ENCODE data around the gene SLC38A11. TPM values are rescaled to one million over a fixed set of nuclear protein-coding genes. Genes with fewer than 3 reads are reported as not detected.

SLC38A11 gene
- total RNA-seq, 1 donor from 2014 or later, result not detected

DNA sequence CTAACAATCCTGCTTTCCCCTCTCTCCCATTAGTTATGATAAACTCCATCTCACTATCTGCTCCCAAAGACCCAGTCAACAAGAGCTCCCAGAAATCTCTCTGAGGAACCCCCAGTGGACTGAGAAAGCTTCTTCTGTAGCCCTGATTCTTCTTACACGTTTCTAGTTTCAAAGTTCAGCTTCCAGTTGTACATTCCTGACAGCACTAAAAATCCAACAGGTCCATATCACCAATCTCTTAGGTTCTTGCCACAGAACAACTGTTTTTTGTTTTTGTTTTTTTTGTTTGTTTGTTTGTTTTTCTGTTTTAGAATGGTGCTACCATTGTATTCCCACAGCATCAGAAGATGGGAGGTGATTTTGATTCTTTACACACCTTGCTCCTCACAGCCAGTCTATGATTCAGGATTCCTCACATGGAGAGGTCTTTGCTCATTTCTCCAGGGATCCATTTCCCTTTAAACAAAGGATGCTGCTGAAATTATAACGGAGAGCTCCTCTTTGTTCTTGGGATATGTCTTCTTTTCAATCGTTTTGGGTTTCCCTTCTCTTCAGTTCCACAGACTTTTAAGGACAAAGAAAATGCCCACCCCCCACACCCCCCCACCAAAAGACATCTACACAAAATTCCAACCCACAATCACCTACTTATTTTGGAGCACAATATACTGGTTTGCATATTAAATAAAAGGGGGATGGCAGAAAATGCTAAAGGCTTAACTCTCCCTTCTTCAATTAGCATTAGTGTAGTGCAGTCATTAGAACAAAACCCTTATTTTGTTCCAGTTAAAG is 57.7 kb downstream of the SLC38A11 start:
- peaks cover 25% of the 10 kb centered on the region for H3K4me1 Mint-ChIP-seq (ENCODE audit: unreplicated experiment)
- no peaks in the 10 kb centered on the region for H3K27me3 Mint-ChIP-seq (ENCODE audit: unreplicated experiment)
- no peak for DNase-seq (ENCODE audit: extremely low spot score, unreplicated experiment)
- no peaks in the 10 kb centered on the region for H3K36me3 Mint-ChIP-seq (ENCODE audit: unreplicated experiment)
- TF ChIP-seq, protein P1, sequence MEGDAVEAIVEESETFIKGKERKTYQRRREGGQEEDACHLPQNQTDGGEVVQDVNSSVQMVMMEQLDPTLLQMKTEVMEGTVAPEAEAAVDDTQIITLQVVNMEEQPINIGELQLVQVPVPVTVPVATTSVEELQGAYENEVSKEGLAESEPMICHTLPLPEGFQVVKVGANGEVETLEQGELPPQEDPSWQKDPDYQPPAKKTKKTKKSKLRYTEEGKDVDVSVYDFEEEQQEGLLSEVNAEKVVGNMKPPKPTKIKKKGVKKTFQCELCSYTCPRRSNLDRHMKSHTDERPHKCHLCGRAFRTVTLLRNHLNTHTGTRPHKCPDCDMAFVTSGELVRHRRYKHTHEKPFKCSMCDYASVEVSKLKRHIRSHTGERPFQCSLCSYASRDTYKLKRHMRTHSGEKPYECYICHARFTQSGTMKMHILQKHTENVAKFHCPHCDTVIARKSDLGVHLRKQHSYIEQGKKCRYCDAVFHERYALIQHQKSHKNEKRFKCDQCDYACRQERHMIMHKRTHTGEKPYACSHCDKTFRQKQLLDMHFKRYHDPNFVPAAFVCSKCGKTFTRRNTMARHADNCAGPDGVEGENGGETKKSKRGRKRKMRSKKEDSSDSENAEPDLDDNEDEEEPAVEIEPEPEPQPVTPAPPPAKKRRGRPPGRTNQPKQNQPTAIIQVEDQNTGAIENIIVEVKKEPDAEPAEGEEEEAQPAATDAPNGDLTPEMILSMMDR (IDR thresholded peaks at IDR 0.05), result no peak
- peaks cover 12% of the 10 kb centered on the region for H3K9me3 Mint-ChIP-seq (ENCODE audit: unreplicated experiment)
- H3K4me3 Mint-ChIP-seq (ENCODE audit: unreplicated experiment), result no peak overlapping the region
- H3K27ac Mint-ChIP-seq (ENCODE audit: unreplicated experiment), result peak overlapping the region; percentile 73

DNA sequence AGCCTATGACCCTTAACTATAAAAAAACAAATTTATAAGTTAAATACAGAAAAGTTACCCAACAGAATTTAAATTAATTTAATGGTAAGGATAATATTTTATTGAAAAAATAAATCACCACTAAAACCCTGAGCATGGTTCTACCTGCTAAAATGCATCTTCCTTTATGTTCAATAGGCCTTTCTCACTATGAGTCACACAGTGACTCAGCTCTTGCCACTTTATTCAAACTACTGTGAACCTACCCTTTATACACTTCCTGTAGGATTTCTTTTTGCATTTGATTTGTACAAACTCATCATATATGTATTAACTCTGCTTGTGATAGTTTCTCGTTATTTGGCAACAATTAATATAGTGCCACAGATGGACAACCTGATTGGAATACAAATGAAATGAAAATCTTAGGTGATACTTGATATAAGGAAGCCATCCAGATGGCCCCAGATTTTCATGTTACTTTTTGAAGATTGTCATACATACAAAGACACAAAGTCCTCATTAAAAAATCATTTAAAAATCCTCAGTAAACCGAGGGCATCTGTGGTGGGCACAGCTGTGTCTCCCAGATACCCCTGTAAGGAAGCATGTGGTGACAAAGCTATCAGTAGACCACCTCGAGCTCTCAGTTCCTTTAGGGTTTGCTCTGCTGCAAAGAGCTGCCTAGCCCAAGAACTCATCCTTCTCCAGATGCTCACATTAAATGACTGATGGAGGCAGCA is 58.5 kb downstream of the SLC38A11 start:
- H3K27ac Mint-ChIP-seq (ENCODE audit: unreplicated experiment), result peak overlapping the region; percentile 73
- no peaks in the 10 kb centered on the region for H3K27me3 Mint-ChIP-seq (ENCODE audit: unreplicated experiment)
- DNase-seq (ENCODE audit: extremely low spot score, unreplicated experiment), result no peak
- H3K4me1 Mint-ChIP-seq (ENCODE audit: unreplicated experiment), result peaks cover 30% of the 10 kb centered on the region
- H3K36me3 Mint-ChIP-seq (ENCODE audit: unreplicated experiment), result no peaks in the 10 kb centered on the region
- TF ChIP-seq, protein P1 (IDR thresholded peaks at IDR 0.05), result no peak
- peaks cover 12% of the 10 kb centered on the region for H3K9me3 Mint-ChIP-seq (ENCODE audit: unreplicated experiment)
- H3K4me3 Mint-ChIP-seq (ENCODE audit: unreplicated experiment), result no peak overlapping the region

DNA sequence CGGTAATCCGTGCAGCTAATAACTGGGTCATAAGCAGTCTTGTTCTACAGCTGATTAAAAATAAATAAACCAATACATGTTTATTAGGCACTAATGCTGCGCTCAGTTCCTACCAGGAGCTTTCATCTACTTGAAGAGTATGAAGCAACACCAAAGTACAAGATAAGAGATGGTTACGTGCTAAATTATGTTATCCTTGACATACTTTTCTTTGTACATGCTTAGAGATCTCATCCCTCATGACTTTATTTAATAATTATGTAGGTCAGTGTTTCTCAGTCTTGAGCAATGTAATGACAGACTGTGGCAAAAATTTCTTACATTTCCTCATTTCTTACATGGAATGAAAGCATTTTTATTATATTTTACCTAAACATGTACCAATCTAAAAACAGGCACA is 59.1 kb downstream of the SLC38A11 start:
- no peak for DNase-seq (ENCODE audit: extremely low spot score, unreplicated experiment)
- H3K36me3 Mint-ChIP-seq (ENCODE audit: unreplicated experiment), result no peaks in the 10 kb centered on the region
- H3K27ac Mint-ChIP-seq (ENCODE audit: unreplicated experiment), result peak overlapping the region; percentile 27
- H3K4me1 Mint-ChIP-seq (ENCODE audit: unreplicated experiment), result peaks cover 35% of the 10 kb centered on the region
- H3K9me3 Mint-ChIP-seq (ENCODE audit: unreplicated experiment), result peaks cover 12% of the 10 kb centered on the region
- H3K4me3 Mint-ChIP-seq (ENCODE audit: unreplicated experiment), result no peak overlapping the region
- H3K27me3 Mint-ChIP-seq (ENCODE audit: unreplicated experiment), result no peaks in the 10 kb centered on the region
- TF ChIP-seq, protein P1 (IDR thresholded peaks at IDR 0.05), result no peak

DNA sequence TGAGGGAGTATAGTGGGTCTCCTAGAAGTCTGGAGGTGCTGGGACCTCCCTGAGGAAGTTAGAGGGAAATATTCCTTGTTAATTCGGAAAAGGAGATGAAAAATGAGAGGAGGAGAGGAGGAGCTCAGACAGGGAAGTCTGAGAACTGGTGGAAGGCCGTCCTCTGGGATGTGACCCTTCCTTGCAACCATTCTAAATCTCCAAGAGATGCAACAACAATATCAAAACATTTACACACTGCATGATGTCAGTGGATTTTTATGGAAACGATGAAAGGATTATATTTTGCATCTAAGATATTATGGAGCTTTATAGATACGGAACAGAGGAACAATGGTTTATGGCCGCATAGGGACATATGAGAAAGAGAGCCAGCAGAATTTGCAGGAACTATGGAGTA is 63.9 kb downstream of the SLC38A11 start:
- TF ChIP-seq, protein P1 (IDR thresholded peaks at IDR 0.05), result no peak
- Mint-ChIP-seq H3K27ac (ENCODE audit: unreplicated experiment) (peak overlapping the region; percentile 51), H3K4me3 (ENCODE audit: unreplicated experiment) (no peak overlapping the region), H3K36me3 (ENCODE audit: unreplicated experiment) (no peaks in the 10 kb centered on the region), H3K9me3 (ENCODE audit: unreplicated experiment) (no peaks in the 10 kb centered on the region), H3K4me1 (ENCODE audit: unreplicated experiment) (peaks cover 33% of the 10 kb centered on the region), H3K27me3 (ENCODE audit: unreplicated experiment) (no peaks in the 10 kb centered on the region)
- no peak for DNase-seq (ENCODE audit: extremely low spot score, unreplicated experiment)

DNA sequence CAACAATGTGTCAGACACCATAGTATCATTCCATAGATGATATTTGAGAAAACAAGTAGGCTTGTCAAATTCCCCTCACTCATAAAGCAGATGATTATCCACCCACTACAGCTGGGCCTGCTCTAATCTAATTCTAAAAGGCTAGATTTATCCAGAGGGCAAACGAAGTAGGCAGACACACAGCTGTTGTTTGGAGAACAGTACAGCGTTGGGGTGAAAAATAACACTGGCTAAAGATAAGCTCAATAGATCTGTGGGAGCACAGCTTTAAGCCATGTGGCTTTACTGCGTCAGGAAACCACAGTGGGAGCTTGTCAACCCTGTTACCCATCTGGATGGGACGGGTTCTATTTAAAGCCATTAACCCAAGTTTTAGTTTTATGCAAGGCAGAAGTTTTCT is 64.8 kb downstream of the SLC38A11 start:
- Mint-ChIP-seq H3K4me1 (ENCODE audit: unreplicated experiment) (peaks cover 28% of the 10 kb centered on the region), H3K36me3 (ENCODE audit: unreplicated experiment) (no peaks in the 10 kb centered on the region), H3K27ac (ENCODE audit: unreplicated experiment) (peak overlapping the region; percentile 56), H3K9me3 (ENCODE audit: unreplicated experiment) (no peaks in the 10 kb centered on the region), H3K4me3 (ENCODE audit: unreplicated experiment) (no peak overlapping the region), H3K27me3 (ENCODE audit: unreplicated experiment) (no peaks in the 10 kb centered on the region)
- no peak for DNase-seq (ENCODE audit: extremely low spot score, unreplicated experiment)
- TF ChIP-seq, protein P1 (IDR thresholded peaks at IDR 0.05), result no peak
